Measurements from ENCODE around the gene PLCB1.

Gene PLCB1

GRCh38 chr20:8678098-8678776, 546.2 kb downstream of the PLCB1 start:
- DNase-seq = no peak

- no peak for DNase-seq
Observed at GRCh38 chr20:8689337-8689736, 557.3 kb downstream of the PLCB1 start.

- DNase-seq = no peak
Observed at GRCh38 chr20:8690074-8690473, 558.0 kb downstream of the PLCB1 start.

GRCh38 chr20:8693709-8694108, 561.6 kb downstream of the PLCB1 start:
- no peak for DNase-seq

GRCh38 chr20:8700756-8701155, 568.7 kb downstream of the PLCB1 start:
- no peak for DNase-seq

- DNase-seq = no peak
Observed at GRCh38 chr20:8706961-8707700, 575.1 kb downstream of the PLCB1 start.

GRCh38 chr20:8709627-8710026, 577.6 kb downstream of the PLCB1 start:
- no peak for DNase-seq

- DNase-seq = no peak
Observed at GRCh38 chr20:8711501-8711900, 579.4 kb downstream of the PLCB1 start.

GRCh38 chr20:8714206-8714605, 582.1 kb downstream of the PLCB1 start:
- DNase-seq = no peak

GRCh38 chr20:8718279-8718678, 586.2 kb downstream of the PLCB1 start:
- no peak for DNase-seq

GRCh38 chr20:8720089-8720488, 588.0 kb downstream of the PLCB1 start:
- DNase-seq = no peak

- DNase-seq = no peak
Observed at GRCh38 chr20:8721098-8721497, 589.0 kb downstream of the PLCB1 start.

- DNase-seq = no peak
Observed at GRCh38 chr20:8722277-8722928, 590.3 kb downstream of the PLCB1 start.

GRCh38 chr20:8723296-8723695, 591.2 kb downstream of the PLCB1 start:
- no peak for DNase-seq

GRCh38 chr20:8724884-8725283, 592.8 kb downstream of the PLCB1 start:
- DNase-seq = no peak

GRCh38 chr20:8726460-8726859, 594.4 kb downstream of the PLCB1 start:
- DNase-seq = no peak

- no peak for DNase-seq
Observed at GRCh38 chr20:8735014-8735413, 602.9 kb downstream of the PLCB1 start.

GRCh38 chr20:8735674-8736073, 603.6 kb downstream of the PLCB1 start:
- no peak for DNase-seq

GRCh38 chr20:8740265-8740664, 608.2 kb downstream of the PLCB1 start:
- no peak for DNase-seq

- no peak for DNase-seq
Observed at GRCh38 chr20:8744228-8744844, 612.3 kb downstream of the PLCB1 start.

- no peak for DNase-seq
Observed at GRCh38 chr20:8749101-8749500, 617.0 kb downstream of the PLCB1 start.

- DNase-seq = no peak
Observed at GRCh38 chr20:8749986-8750385, 617.9 kb downstream of the PLCB1 start.

GRCh38 chr20:8755340-8756118, 623.5 kb downstream of the PLCB1 start:
- DNase-seq = no peak
